Measurements from ENCODE around the gene CELF2.

CELF2 gene

DNA sequence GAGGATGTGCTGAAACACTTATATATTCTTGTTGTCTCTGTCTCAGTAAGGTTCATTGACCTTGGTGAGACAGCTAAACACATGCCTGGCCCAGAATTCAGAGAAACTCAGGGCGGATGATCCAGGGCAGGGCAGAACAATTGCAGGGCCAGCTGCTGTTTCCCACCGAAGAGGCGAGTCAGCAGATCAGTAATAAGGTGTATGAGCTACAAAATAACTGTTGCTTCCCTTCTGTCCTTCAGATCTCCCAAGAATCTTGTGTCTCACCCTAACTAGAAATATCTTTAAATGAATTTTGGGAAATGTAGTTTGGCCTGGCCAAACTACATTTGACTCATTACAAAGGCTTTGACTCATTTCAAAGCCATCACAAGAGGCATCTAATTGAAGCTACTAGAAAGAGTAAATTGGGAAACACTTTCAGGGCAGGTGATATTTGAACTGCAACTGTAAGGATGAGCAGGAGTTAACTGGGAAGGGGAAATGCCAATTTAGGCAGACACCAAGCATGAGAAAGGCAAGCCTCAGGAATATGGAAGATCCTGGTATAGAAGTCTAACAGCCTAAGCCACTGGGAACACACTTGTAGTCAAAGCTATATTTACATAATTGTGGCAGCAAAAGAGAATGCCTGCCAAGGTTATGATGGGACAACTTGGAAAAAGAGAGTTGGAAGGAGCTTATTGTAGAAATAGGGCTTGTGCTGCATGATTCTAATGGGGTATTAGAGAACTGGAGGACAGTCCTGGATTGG, 24.5 kb upstream of the CELF2 start:
- Histone ChIP-seq H4K20me1 (ENCODE audit: insufficient read depth, low read length) (no peaks in the 10 kb centered on the region), H3K79me2 (ENCODE audit: insufficient read depth, low read length) (no peaks in the 10 kb centered on the region), H3K4me2 (ENCODE audit: insufficient read depth, low read length) (no peak overlapping the region), H2AFZ (ENCODE audit: low read depth, low read length) (no peak overlapping the region), H3K36me3 (ENCODE audit: insufficient read depth, low read length) (no peaks in the 10 kb centered on the region), H3K9ac (ENCODE audit: low read depth, low read length) (no peak overlapping the region), H3K9me3 (ENCODE audit: insufficient read depth, low read length, severe bottlenecking) (no peaks in the 10 kb centered on the region), H3K4me3 (ENCODE audit: low read depth in 1 of 2, low read length in 2 of 2) (no peak overlapping the region), H3K27ac (ENCODE audit: low read length) (no peak overlapping the region), H3K27me3 (ENCODE audit: insufficient read depth, low read length, poor library complexity) (no peaks in the 10 kb centered on the region), H3K4me1 (ENCODE audit: insufficient read depth, low read length) (no peaks in the 10 kb centered on the region)
- no peak for TF ChIP-seq EZH2 (IDR thresholded peaks at IDR 0.05; ENCODE audit: borderline replicate concordance, low read depth, low read length, severe bottlenecking)
- no peak for TF ChIP-seq CTCF (IDR thresholded peaks at IDR 0.05; ENCODE audit: borderline replicate concordance, extremely low read depth, low read length, poor library complexity, severe bottlenecking)
- no peak for ATAC-seq (ENCODE audit: insufficient read depth, low read depth)
- DNase-seq: no peak

- no peak for TF ChIP-seq CTCF (IDR thresholded peaks at IDR 0.05; ENCODE audit: borderline replicate concordance, extremely low read depth, low read length, poor library complexity, severe bottlenecking)
- TF ChIP-seq EZH2 (IDR thresholded peaks at IDR 0.05; ENCODE audit: borderline replicate concordance, low read depth, low read length, severe bottlenecking): no peak
- H3K4me3 ChIP-seq (ENCODE audit: low read depth in 1 of 2, low read length in 2 of 2): no peak overlapping the region
- H3K36me3 ChIP-seq (ENCODE audit: insufficient read depth, low read length): no peaks in the 10 kb centered on the region
- no peak for ATAC-seq (ENCODE audit: insufficient read depth, low read depth)
- H3K79me2 ChIP-seq (ENCODE audit: insufficient read depth, low read length): no peaks in the 10 kb centered on the region
- H3K27me3 ChIP-seq (ENCODE audit: insufficient read depth, low read length, poor library complexity): no peaks in the 10 kb centered on the region
- no peaks in the 10 kb centered on the region for H4K20me1 ChIP-seq (ENCODE audit: insufficient read depth, low read length)
- no peak overlapping the region for H3K27ac ChIP-seq (ENCODE audit: low read length)
- no peaks in the 10 kb centered on the region for H3K9me3 ChIP-seq (ENCODE audit: insufficient read depth, low read length, severe bottlenecking)
- H2AFZ ChIP-seq (ENCODE audit: low read depth, low read length): no peak overlapping the region
- H3K9ac ChIP-seq (ENCODE audit: low read depth, low read length): no peak overlapping the region
- H3K4me1 ChIP-seq (ENCODE audit: insufficient read depth, low read length): no peaks in the 10 kb centered on the region
- no peak overlapping the region for H3K4me2 ChIP-seq (ENCODE audit: insufficient read depth, low read length)
- DNase-seq: no peak
Observed at GRCh38 chr10:10993785-10994184, 23.9 kb upstream of the CELF2 start.

GRCh38 chr10:10994360-10994759, 23.3 kb upstream of the CELF2 start:
- TF ChIP-seq EZH2 (IDR thresholded peaks at IDR 0.05; ENCODE audit: borderline replicate concordance, low read depth, low read length, severe bottlenecking) (no peak), CTCF (IDR thresholded peaks at IDR 0.05; ENCODE audit: borderline replicate concordance, extremely low read depth, low read length, poor library complexity, severe bottlenecking) (no peak)

More at GRCh38 chr10:10994360-10994759, 23.3 kb upstream of the CELF2 start:
- Histone ChIP-seq H3K4me1 (ENCODE audit: insufficient read depth, low read length) (no peaks in the 10 kb centered on the region), H3K9me3 (ENCODE audit: insufficient read depth, low read length, severe bottlenecking) (no peaks in the 10 kb centered on the region), H3K79me2 (ENCODE audit: insufficient read depth, low read length) (no peaks in the 10 kb centered on the region), H3K36me3 (ENCODE audit: insufficient read depth, low read length) (no peaks in the 10 kb centered on the region), H3K9ac (ENCODE audit: low read depth, low read length) (no peak overlapping the region), H2AFZ (ENCODE audit: low read depth, low read length) (no peak overlapping the region), H3K27ac (ENCODE audit: low read length) (no peak overlapping the region), H3K4me2 (ENCODE audit: insufficient read depth, low read length) (no peak overlapping the region), H3K27me3 (ENCODE audit: insufficient read depth, low read length, poor library complexity) (no peaks in the 10 kb centered on the region), H4K20me1 (ENCODE audit: insufficient read depth, low read length) (no peaks in the 10 kb centered on the region), H3K4me3 (ENCODE audit: low read depth in 1 of 2, low read length in 2 of 2) (no peak overlapping the region)
- DNase-seq (no peak), ATAC-seq (ENCODE audit: insufficient read depth, low read depth) (no peak)

Measured in DND-41 (cell line).